Chondrocyte (in vitro differentiated cells): ENCODE data around the gene JAK1. TPM values are rescaled to one million over a fixed set of nuclear protein-coding genes. Genes with fewer than 3 reads are reported as not detected.
A peak's percentile ranks its signal among the peaks of the same experiment; 100 is the strongest.

Source experiments
- DNase-seq: peaks from one replicate; pipeline ENCODE4 v3.0.0; 2021; ENCODE audit warnings: mixed read lengths, low spot score
- H3K27ac Mint-ChIP-seq: one replicate; pipeline ENCODE4 v1.8.0; 2021; ENCODE audit warnings: mild to moderate bottlenecking, moderate library complexity, mixed read lengths; ENCODE audit not compliant: unreplicated experiment
- H3K27me3 Mint-ChIP-seq: 2 replicates; pipeline ENCODE4 v1.8.0; 2021; ENCODE audit warnings: low read depth, mixed read lengths
- H3K36me3 Mint-ChIP-seq: 2 replicates; pipeline ENCODE4 v1.8.0; 2021; ENCODE audit warnings: low read depth, mixed read lengths
- H3K4me1 Mint-ChIP-seq: 2 replicates; pipeline ENCODE4 v1.8.0; 2021; ENCODE audit warnings: low read depth, mild to moderate bottlenecking, mixed read lengths
- H3K4me3 Mint-ChIP-seq: one replicate; pipeline ENCODE4 v1.8.0; 2021; ENCODE audit warnings: mild to moderate bottlenecking, moderate library complexity, mixed read lengths; ENCODE audit not compliant: unreplicated experiment
- H3K9me3 Mint-ChIP-seq: 2 replicates; pipeline ENCODE4 v1.8.0; 2021; ENCODE audit warnings: low read depth, mixed read lengths
- CTCF ChIP-seq: fragments of 200-600 bp; sonication (generic); IDR thresholded peaks from 2 replicates; pipeline ENCODE4 v1.5.0; 2021; ENCODE audit warnings: antibody characterized with exemption, mild to moderate bottlenecking, moderate library complexity
- total RNA-seq: library from RNA; stranded (reverse); gene quantifications from 3 replicates; pipeline ENCODE4 v1.2.1, GENCODE V29; 2021

JAK1 gene
- total RNA-seq, 1 donor from 2014 or later = 112 TPM

GRCh38 chr1:64911326-64911725, 55.0 kb downstream of the JAK1 start:
- Mint-ChIP-seq H3K4me1 (peaks cover 69% of the 10 kb centered on the region), H3K9me3 (no peaks in the 10 kb centered on the region), H3K27me3 (no peaks in the 10 kb centered on the region), H3K36me3 (no peaks in the 10 kb centered on the region), H3K4me3 (no peak overlapping the region), H3K27ac (no peak overlapping the region)
- TF ChIP-seq CTCF = no peak
- no peak for DNase-seq

GRCh38 chr1:64909031-64909430, 57.3 kb downstream of the JAK1 start:
- peak overlapping the region; percentile 74 for H3K27ac Mint-ChIP-seq
- H3K9me3 Mint-ChIP-seq = no peaks in the 10 kb centered on the region
- no peak for TF ChIP-seq CTCF
- H3K27me3 Mint-ChIP-seq = no peaks in the 10 kb centered on the region
- peaks cover 57% of the 10 kb centered on the region for H3K4me1 Mint-ChIP-seq
- no peaks in the 10 kb centered on the region for H3K36me3 Mint-ChIP-seq
- H3K4me3 Mint-ChIP-seq = no peak overlapping the region
- DNase-seq = no peak

- H3K27ac Mint-ChIP-seq = no peak overlapping the region
- DNase-seq = no peak
- H3K4me1 Mint-ChIP-seq = peaks cover 53% of the 10 kb centered on the region
- H3K9me3 Mint-ChIP-seq = no peaks in the 10 kb centered on the region
- no peaks in the 10 kb centered on the region for H3K36me3 Mint-ChIP-seq
- no peak for TF ChIP-seq CTCF
- H3K27me3 Mint-ChIP-seq = no peaks in the 10 kb centered on the region
- H3K4me3 Mint-ChIP-seq = no peak overlapping the region
These were observed 57.8 kb downstream of the JAK1 start for GRCh38 chr1:64908575-64908974.

GRCh38 chr1:64906447-64906846, 59.9 kb downstream of the JAK1 start:
- DNase-seq = no peak
- Mint-ChIP-seq H3K27me3 (no peaks in the 10 kb centered on the region), H3K4me1 (peaks cover 48% of the 10 kb centered on the region), H3K4me3 (no peak overlapping the region), H3K36me3 (no peaks in the 10 kb centered on the region), H3K9me3 (no peaks in the 10 kb centered on the region), H3K27ac (no peak overlapping the region)
- TF ChIP-seq CTCF = no peak

- Mint-ChIP-seq H3K9me3 (no peaks in the 10 kb centered on the region), H3K4me1 (peaks cover 44% of the 10 kb centered on the region), H3K4me3 (no peak overlapping the region), H3K27ac (no peak overlapping the region), H3K27me3 (no peaks in the 10 kb centered on the region), H3K36me3 (no peaks in the 10 kb centered on the region)
- DNase-seq = no peak
- no peak for TF ChIP-seq CTCF
These were observed 62.8 kb downstream of the JAK1 start for GRCh38 chr1:64903593-64903992.
